ENCODE data around the gene HECTD2.

- TF ChIP-seq CTCF (IDR thresholded peaks at IDR 0.05) (no peak), POLR2A (IDR thresholded peaks at IDR 0.05) (no peak), POLR2AphosphoS5 (IDR thresholded peaks at IDR 0.05) (no peak)
These were observed 8.3 kb downstream of the HECTD2 start for GRCh38 chr10:91418416-91418815.
